IMR-90 (cell line): Measurements from ENCODE around the gene CNOT3. TPM values are rescaled to one million over a fixed set of nuclear protein-coding genes. Genes with fewer than 3 reads are reported as not detected.

Experiments
- ATAC-seq: fragments of 200-7000 bp; cut with Tn5 transposase; 2 replicates; pipeline ENCODE4 v1.9.1; 2020; ENCODE audit warnings: low read depth, mild to moderate bottlenecking, moderate library complexity
- BruUV-seq: library from RNA; stranded (reverse); fragments of 400-500 nt; replicated peaks from 2 replicates; lab custom pipeline; 2021; lab: Mats Ljungman, UMichigan
- CTCF ChIA-PET: fragments of 300-600 bp; formaldehyde crosslinking; extraction: SDS; loops from one replicate; lab custom pipeline; 2021; ENCODE audit warnings: antibody characterized with exemption; lab: Yijun Ruan, JAX
- POLR2A ChIA-PET: fragments of 300-600 bp; sonication (Branson Sonifier 250); formaldehyde crosslinking; loops from one replicate; lab custom pipeline; 2022; ENCODE audit warnings: antibody characterized with exemption; ENCODE audit not compliant: unreplicated experiment; lab: Charles Lee
- DNase-seq: peaks from one replicate; pipeline ENCODE4 v3.0.0; 2013
- H2AFZ ChIP-seq: replicated peaks from 2 replicates; pipeline ENCODE3; 2013; ENCODE audit warnings: low read length, mild to moderate bottlenecking; ENCODE audit not compliant: poor library complexity
- H2AK5ac ChIP-seq: 2 replicates; pipeline ENCODE4 v1.6.1; 2013; ENCODE audit warnings: low read depth, low read length, inconsistent platforms
- H2AK9ac ChIP-seq: replicated peaks from 2 replicates; pipeline ENCODE3; 2013; ENCODE audit warnings: mild to moderate bottlenecking, low read depth, low read length, moderate library complexity; ENCODE audit not compliant: poor library complexity
- H2BK120ac ChIP-seq: 2 replicates; pipeline ENCODE4 v1.6.1; 2013; ENCODE audit warnings: low read depth, low read length, inconsistent platforms
- H2BK15ac ChIP-seq: 3 replicates; pipeline ENCODE4 v1.6.1; 2013; ENCODE audit warnings: low read depth, low read length, inconsistent platforms
- H2BK20ac ChIP-seq: 2 replicates; pipeline ENCODE4 v1.6.1; 2013; ENCODE audit warnings: low read depth, mild to moderate bottlenecking, inconsistent platforms, low read length, moderate library complexity
- H2BK5ac ChIP-seq: 2 replicates; pipeline ENCODE4 v1.6.1; 2013; ENCODE audit warnings: mild to moderate bottlenecking, low read depth, low read length, inconsistent platforms; ENCODE audit not compliant: poor library complexity, severe bottlenecking
- H3K14ac ChIP-seq: replicated peaks from 2 replicates; pipeline ENCODE4 v1.6.1; 2013; ENCODE audit warnings: low read depth, low read length, inconsistent platforms
- H3K18ac ChIP-seq: 2 replicates; pipeline ENCODE4 v1.6.1; 2013; ENCODE audit warnings: low read depth, low read length, control low read depth
- H3K23ac ChIP-seq: 2 replicates; pipeline ENCODE4 v1.6.1; 2013; ENCODE audit warnings: low read depth, low read length, inconsistent platforms
- H3K27ac ChIP-seq: 2 replicates; pipeline ENCODE4 v1.5.1; 2013; ENCODE audit warnings: mild to moderate bottlenecking, control low read depth, low read length; ENCODE audit not compliant: insufficient read depth
- H3K27me3 ChIP-seq: 2 replicates; pipeline ENCODE4 v1.6.1; 2013; ENCODE audit warnings: low read length; ENCODE audit not compliant: control insufficient read depth, insufficient read depth
- H3K36me3 ChIP-seq: 2 replicates; pipeline ENCODE4 v1.6.1; 2013; ENCODE audit warnings: low read length, mixed read lengths; ENCODE audit not compliant: control insufficient read depth, insufficient read depth
- H3K4ac ChIP-seq: 2 replicates; pipeline ENCODE4 v1.6.1; 2013; ENCODE audit warnings: low read depth, low read length, inconsistent platforms
- H3K4me1 ChIP-seq: 2 replicates; pipeline ENCODE4 v1.6.1; 2013; ENCODE audit warnings: low read length, mixed read lengths; ENCODE audit not compliant: control insufficient read depth, insufficient read depth
- H3K4me2 ChIP-seq: 2 replicates; pipeline ENCODE4 v1.6.1; 2013; ENCODE audit warnings: low read depth, mild to moderate bottlenecking, control low read depth, low read length, moderate library complexity
- H3K4me3 ChIP-seq: 2 replicates; pipeline ENCODE4 v1.5.1; 2013; ENCODE audit warnings: low read depth, mild to moderate bottlenecking, control low read depth, low read length, moderate library complexity; ENCODE audit not compliant: insufficient read depth
- H3K56ac ChIP-seq: 2 replicates; pipeline ENCODE4 v1.6.1; 2013; ENCODE audit warnings: low read length, inconsistent platforms; ENCODE audit not compliant: insufficient read depth; ENCODE audit errors: extremely low read depth
- H3K79me1 ChIP-seq, 2 experiments: 2 replicates each; pipeline ENCODE4 v1.6.1; 2013; ENCODE audit warnings: low read length in 2 of 2, inconsistent platforms in 1 of 2, low read depth in 1 of 2
- H3K9ac ChIP-seq: 2 replicates; pipeline ENCODE4 v1.6.1; 2013; ENCODE audit warnings: low read depth, low read length, control low read depth
- H3K9me1 ChIP-seq: 2 replicates; pipeline ENCODE4 v1.6.1; 2013; ENCODE audit warnings: low read length, inconsistent platforms; ENCODE audit not compliant: insufficient read depth
- H3K9me3 ChIP-seq: 2 replicates; pipeline ENCODE4 v1.6.1; 2013; ENCODE audit warnings: low read length; ENCODE audit not compliant: control insufficient read depth, insufficient read depth
- H4K20me1 ChIP-seq: 2 replicates; pipeline ENCODE4 v1.6.1; 2013; ENCODE audit warnings: low read length, inconsistent platforms; ENCODE audit not compliant: insufficient read depth
- H4K5ac ChIP-seq: 2 replicates; pipeline ENCODE4 v1.6.1; 2013; ENCODE audit warnings: mild to moderate bottlenecking, low read depth, low read length, control low read depth
- H4K8ac ChIP-seq, 2 experiments: 2 replicates each; pipeline ENCODE4 v1.6.1; 2013; ENCODE audit warnings: low read depth in 2 of 2, low read length in 2 of 2, control low read depth in 1 of 2, inconsistent platforms in 1 of 2
- H4K91ac ChIP-seq: 2 replicates; pipeline ENCODE4 v1.6.1; 2013; ENCODE audit warnings: low read depth, low read length, inconsistent platforms; ENCODE audit not compliant: insufficient read depth
- FOS ChIP-seq: fragments of 150-350 bp; IDR thresholded peaks from 2 replicates; pipeline ENCODE4 v1.6.1; 2016; ENCODE audit warnings: low read depth, low read length
- WGBS, 2 experiments: methylation state at CpG; one replicate each; pipeline versions ENCODE4 v1.1.5 to v1.1.7; 2013; ENCODE audit warnings: missing lambda C conversion rate in 2 of 2; ENCODE audit not compliant: insufficient read length in 1 of 2; ENCODE audit errors: extremely low coverage in 2 of 2; 5-methylcytosine and 5-hydroxymethylcytosine counted together
- dilution Hi-C: fragments of 300-500 bp; cut with HindIII; formaldehyde crosslinking; loops from one replicate; pipeline ENCODE4 v1.14.3; 2018; ENCODE audit warnings: low sequenced_read_pairs; ENCODE audit not compliant: unreplicated experiment
- in situ Hi-C: fragments of 300-500 bp; cut with MboI; formaldehyde crosslinking; loops from 3 replicates; pipeline ENCODE4 v1.14.3; 2019; ENCODE audit warnings: low sequenced_read_pairs, inconsistent platforms, mixed read lengths
- intact Hi-C: fragments of 100-400 bp; cut with micrococcal nuclease; formaldehyde crosslinking; loops from 2 replicates; pipeline ENCODE4 v1.10.0; 2022
- polyA plus RNA-seq, 3 experiments: library from polyadenylated mRNA; depleted of rRNA; stranded (reverse); fragments of >200 nt; gene quantifications; 2 replicates each; pipeline ENCODE4 v1.2.3, GENCODE V29; 2012; ENCODE audit warnings: low replicate concordance in 1 of 3
- total RNA-seq: library from RNA; depleted of rRNA; stranded (reverse); fragments of >200 nt; gene quantifications from 2 replicates; pipeline ENCODE4 v1.2.3, GENCODE V29; 2012

Gene CNOT3
- total and polyA plus RNA-seq, 2 of the 4 experiments (the other 2 are of a cell fraction), result 5.4 to 26.7 TPM

GRCh38 chr19:54141356-54141755 is 3.8 kb downstream of the CNOT3 start:
- dilution Hi-C loops, result no loop called here
- Histone ChIP-seq H3K27me3 (no peaks in the 10 kb centered on the region), H4K91ac (no peak overlapping the region), H2AK5ac (no peak overlapping the region), H3K23ac (no peak overlapping the region), H3K18ac (no peak overlapping the region), H3K4me2 (no peak overlapping the region), H2BK120ac (no peak overlapping the region), H2AFZ (no peak overlapping the region), H3K79me1 (peaks cover 19 to 60% of the 10 kb centered on the region in 2 experiments), H3K36me3 (peaks cover 49% of the 10 kb centered on the region), H2AK9ac (no peak overlapping the region), H3K4me3 (no peak overlapping the region), H3K4me1 (peaks cover 6% of the 10 kb centered on the region), H3K9ac (no peak overlapping the region), H3K56ac (no peak overlapping the region), H2BK15ac (no peak overlapping the region), H3K27ac (no peak overlapping the region), H4K8ac (no peak overlapping the region), H3K9me1 (peaks cover 16% of the 10 kb centered on the region), H2BK5ac (no peak overlapping the region), H4K20me1 (peaks cover 63% of the 10 kb centered on the region), H3K14ac (no peak overlapping the region), H3K9me3 (no peaks in the 10 kb centered on the region), H3K4ac (no peak overlapping the region), H4K5ac (no peak overlapping the region), H2BK20ac (no peak overlapping the region)
- intact Hi-C loops, result no loop called here
- DNase-seq (peak; percentile 29), ATAC-seq (no peak)
- WGBS, 2 experiments, result no CpG with 5 or more reads among the region's 3 CpGs
- no peak for TF ChIP-seq FOS
- in situ Hi-C loops, result loop anchor here (25.0 kb wide), 1 partner anchor 1521 kb away; the partner anchor contains the start of gene U2AF2
- ChIA-PET POLR2A (no interaction called here), CTCF (no interaction called here)
- no TSS peak for BruUV-seq
